Mucosa of gallbladder (tissue), 1 donor: ENCODE results near the gene RAD23A. TPM values are rescaled to one million over a fixed set of nuclear protein-coding genes. Genes with fewer than 3 reads are reported as not detected.
"Not testable (repeated sequence)": the region's sequence is repeated elsewhere in the genome, so short reads cannot be mapped to it uniquely, and the experiment has no call there.

Experiments
- DNase-seq: peaks from one replicate; pipeline ENCODE4 v3.0.0-alpha.2; 2020; ENCODE audit warnings: low spot score
- total RNA-seq: library from RNA; stranded (reverse); gene quantifications from one replicate; pipeline ENCODE4 v1.2.1, GENCODE V29; 2021
- donor health status: DM: no; HTN: no; CAD: no.

Gene RAD23A
- total RNA-seq, result 83.0 TPM

- peak; percentile 97 for DNase-seq
Observed at GRCh38 chr19:12945479-12946091, at the start of gene RAD23A. RAD23A (plus strand) TSS chr19:12945862; CDS start chr19:12945949, 87 bp downstream.

DNA sequence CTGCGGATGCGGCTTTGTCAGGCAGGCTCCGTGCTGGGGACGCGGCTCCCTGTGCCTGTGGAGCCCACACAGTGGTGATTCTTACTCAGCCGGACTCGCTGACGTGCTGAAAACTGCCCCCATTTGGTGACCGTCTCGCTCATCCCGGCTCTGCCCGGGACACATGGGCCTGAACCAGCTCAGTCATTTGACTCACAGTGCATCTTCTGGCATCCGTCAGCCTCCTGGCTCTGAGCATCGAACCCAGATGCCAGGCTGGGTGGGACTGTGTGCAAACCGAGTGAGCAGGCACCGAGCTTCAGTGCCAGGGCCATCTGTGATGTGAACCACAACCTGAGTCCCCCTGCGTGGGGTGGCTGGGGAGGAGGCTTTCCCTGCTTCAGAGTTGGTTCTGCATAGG, 49.2 kb upstream of the RAD23A start:
- DNase-seq, result no peak

DNA sequence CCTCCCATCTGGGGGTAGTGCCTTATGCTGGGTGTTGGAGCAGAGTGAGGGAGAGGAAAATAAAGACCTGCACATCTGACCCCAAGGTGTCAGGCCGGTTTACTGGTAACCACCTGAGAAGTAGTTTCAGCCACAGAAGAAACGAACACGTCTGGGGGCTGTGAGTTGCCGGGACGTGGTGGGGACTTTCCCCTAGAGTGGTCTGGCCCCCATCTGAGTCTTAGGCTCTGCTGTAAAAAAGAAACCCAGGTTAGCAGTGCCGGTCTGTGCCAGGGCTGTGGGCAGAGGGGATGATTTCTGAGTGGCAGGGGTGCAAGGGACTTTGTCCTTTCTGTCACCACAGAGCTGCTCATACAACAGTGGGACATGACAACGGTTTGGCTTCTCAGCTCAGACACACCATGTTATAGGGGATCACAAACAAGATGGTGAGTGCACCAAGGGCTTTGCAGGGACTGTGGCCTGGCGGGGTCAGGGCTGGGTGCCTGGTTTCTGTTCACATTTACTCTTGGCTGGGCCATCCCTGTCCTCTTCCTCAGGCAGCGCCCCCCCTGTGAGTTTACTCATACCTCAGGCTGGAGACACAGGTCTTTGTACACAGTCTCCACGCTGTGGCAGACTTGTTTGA, 45.7 kb upstream of the RAD23A start:
- no peak for DNase-seq

- peak; percentile 61 for DNase-seq
Observed at GRCh38 chr19:12907166-12907565, 38.5 kb upstream of the RAD23A start.

GRCh38 chr19:12912571-12912970, 33.1 kb upstream of the RAD23A start:
- DNase-seq, result no peak

GRCh38 chr19:12913011-12913561, 32.6 kb upstream of the RAD23A start:
- peak; percentile 62 for DNase-seq

- DNase-seq, result no peak
Observed at GRCh38 chr19:12913851-12914690, 31.6 kb upstream of the RAD23A start.

GRCh38 chr19:12915860-12916259, 29.8 kb upstream of the RAD23A start:
- DNase-seq, result not testable (repeated sequence)

DNA sequence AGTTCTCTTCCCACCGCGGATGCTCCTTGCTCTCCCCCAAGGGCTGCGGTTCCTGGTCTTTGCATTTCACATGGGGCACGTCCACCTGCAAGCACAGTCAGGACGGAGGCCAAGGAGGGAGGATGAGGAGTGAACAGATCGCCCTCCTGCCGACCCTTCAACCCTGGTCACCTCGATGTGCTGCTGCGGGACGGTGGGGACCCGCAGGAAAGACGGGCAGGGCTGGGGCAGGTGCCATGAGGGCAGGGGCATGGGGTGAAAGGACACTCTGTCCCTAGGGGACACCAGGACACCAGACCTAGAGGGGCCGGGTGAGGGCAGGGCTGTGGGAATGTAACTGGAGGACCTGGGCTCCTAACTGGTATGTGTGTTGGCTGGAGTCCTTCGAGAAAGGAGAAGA, 27.4 kb upstream of the RAD23A start:
- no peak for DNase-seq

- DNase-seq, result no peak
Observed at GRCh38 chr19:12921047-12921446, 24.6 kb upstream of the RAD23A start.

DNA sequence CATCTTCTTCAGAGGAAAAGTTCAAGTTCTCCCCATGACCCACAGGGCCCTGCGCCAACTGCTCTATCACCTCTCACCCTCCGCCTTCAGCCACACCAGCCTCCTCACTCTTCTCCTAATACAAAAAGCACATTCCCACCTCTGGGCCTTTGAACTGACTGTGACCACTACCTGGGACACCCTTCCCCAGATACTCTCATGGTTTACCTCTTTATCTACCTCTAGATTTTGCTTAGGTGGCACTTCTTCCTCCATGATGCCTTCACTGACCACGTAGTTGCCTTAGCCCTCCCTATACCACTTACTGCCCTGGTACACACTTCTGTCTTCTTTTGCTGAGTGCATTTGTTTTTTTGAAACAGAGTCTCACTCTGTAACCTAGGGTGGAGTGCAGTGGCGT, 22.7 kb upstream of the RAD23A start:
- no peak for DNase-seq

GRCh38 chr19:12924621-12925310, 20.9 kb upstream of the RAD23A start:
- no peak for DNase-seq

DNA sequence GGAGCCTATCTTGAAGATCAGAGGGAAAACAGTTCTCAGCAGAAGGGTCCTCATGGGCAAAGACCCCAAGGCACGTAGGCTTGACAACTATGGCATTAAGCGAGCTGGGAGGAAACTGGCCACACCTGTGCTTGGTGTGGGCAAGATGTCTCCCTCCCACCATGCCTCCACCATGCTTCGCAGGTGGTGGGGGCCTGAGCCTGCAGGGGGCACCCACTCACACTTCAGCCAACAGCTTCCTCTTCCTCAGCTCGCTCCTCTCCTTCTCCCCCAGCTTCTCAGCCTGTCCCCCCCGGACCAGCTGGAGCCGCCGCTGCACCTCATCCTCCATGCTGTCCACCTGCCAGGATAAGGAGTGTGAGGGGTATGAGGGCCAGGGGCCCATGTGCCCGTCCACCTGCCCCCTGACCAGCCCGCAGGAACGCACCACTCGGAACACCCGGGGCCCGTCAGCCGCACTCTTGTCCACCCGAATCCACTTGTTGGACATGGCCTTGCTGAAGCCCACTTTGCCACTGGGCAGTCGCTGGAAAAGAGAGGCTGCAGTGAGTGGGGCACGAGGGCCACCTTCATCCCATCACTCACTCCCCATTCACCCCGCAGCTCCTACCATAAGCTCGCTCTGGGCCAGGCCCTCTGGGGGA, 15.5 kb upstream of the RAD23A start:
- DNase-seq, result no peak

DNA sequence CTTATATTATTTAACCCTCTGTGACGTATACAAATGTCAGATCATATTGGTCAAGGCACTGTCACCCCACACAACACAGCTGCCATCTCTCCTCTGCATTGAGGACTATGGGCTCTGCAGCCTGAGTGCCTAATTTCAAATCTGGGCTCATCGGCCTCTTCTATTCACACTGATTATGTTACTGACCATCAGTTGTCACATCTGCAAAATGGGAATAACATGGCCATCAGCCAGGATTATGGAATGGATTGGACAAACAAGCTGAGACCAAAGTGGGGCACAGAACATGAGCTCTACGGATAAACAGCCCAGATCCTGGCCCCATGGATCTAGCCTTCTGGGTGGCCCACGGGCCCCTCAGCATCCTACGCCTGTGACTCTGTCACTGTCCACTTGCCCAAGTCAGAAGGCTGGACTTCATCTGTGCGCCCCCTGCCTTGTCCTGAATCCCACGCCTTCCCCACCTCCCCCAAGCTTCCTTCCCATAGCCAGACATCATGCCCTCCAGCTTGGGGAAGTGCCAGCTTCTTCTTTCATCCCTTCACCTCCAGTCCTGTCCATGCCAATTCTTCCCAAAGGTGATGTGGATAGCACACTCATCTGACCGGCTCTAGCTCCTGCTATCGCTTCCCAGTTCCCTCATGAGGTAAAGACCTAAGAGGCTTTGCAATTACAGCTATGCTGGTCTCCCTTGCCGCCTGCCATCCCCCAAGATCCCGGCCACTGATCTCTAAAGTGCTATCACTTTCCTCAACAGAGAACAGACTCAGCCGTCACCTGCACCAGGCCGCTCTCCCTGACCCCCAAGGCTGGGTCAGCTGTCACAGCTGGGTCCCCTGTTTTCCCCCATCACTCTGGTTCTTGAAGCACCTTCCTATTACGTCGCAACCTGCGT, 13.0 kb upstream of the RAD23A start:
- DNase-seq, result no peak

DNA sequence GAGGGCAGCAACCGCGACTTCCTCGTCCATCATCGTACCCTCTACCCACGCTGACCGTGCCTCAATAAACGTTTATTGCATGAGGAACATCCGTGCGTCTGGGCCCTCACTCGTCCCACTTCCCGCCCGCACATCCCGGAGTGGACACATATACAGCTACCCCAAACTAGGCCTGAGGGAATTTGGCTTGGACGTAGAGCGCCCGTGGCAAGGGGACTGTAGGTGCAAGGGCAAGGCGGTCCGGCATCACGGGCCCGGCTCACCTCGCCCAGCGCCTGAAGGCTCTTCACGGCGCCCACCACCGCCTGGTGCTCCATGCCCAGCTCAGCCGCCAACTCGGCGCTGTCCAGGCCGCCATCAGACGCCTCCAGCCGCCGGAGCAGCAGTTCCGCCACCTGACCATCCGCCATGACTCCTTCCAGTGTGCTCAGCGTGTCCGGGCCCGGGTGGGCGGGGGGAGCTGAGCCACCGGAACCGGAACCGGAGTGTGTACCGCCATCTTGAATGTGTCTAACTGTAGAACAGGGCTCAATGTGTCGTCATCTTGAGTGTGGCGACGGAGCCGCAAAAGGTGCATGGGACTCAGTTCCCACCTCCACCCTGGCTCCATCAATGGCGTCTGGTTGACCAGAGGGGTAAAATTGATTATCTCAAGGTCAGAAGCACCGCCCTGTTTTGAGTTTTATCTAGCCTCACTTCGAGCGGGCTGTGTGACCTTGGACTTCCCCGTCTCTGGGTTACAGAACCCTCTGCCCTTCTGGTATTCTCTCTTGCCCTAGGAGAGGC, 12.2 kb upstream of the RAD23A start, which contains the start of gene FARSA:
FARSA (minus strand) TSS at position 425 of the 786 bp plus-strand sequence; CDS start at position 410, 15 bp downstream.
- peak; percentile 94 for DNase-seq

DNA sequence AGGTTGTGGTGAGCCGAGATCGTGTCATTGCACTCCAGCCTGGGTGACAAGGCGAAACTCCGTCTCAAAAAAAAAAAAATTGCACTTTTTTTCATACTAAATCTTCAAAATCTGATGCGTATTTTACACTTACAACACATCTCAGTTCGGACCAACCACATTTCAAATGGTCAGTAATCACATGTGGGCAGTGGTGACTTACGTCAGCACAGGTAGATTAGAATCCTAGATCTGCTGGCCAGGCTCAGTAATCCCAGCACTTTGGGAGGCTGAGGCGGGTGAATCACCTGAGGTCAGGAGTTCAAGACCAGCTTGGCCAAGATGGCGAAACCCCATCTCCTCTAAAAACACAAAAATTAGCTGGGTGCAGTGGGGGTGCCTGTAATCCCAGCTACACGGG, 10.6 kb upstream of the RAD23A start:
- no peak for DNase-seq

DNA sequence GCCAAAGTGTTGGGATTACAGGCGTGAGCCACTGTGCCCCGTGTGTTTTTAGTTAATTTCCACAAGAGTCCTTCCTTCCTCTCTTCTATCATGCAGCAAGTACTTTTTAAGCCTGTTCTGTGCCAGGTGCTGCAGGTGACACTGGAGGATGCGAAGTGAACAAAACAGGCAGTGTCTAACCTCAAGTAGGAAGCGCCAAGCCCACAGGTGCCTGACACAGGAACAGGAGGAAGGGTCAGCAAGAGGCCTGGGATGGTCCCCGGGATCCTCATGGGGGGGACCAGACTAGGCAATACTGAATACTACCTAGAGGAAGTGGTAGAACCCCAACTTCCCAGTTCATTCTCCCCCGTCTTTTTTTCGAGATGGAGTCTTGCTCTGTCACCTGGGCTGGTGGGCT, 9.1 kb upstream of the RAD23A start:
- no peak for DNase-seq

- no peak for DNase-seq
Observed at GRCh38 chr19:12937093-12937926, 8.4 kb upstream of the RAD23A start.
